ENCODE measurements around the gene ETF1. TPM values are rescaled to one million over a fixed set of nuclear protein-coding genes. Genes with fewer than 3 reads are reported as not detected.

The ETF1 gene
- total RNA-seq, 1 donor from 2014 or later = 153 TPM

DNA sequence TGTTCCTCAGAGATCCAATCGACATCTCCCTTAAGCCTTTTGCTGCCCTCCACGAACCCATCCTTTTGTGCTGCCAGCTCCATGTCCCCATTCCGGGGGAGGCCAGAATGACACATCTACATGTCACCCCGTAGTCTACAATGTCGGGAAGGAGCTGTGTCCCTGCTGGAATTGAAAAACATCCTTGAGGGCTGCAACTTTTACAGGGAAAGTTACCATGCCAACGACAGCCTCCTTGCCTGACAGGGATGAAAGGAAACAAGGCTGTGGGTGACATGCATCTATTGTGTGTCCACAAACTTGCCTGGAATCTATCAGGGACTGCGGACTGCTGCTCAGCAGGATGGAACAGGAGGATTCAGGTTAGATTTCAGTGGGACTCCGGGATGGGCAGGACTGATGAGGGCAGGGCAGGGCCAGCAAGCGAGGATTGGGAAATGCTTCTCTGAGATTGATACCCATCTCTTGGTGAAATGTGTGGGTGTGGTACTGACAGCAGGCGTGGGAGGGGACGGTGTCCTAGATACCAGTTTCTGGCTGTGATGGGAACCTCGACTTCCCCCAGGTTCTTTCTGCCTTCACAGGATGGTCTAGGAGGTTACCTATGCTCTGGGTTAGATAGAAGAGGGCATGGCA lies 52.3 kb downstream of the ETF1 start:
- Histone ChIP-seq H3K9me3 (ENCODE audit: insufficient read depth, low read depth, low read length) (no peaks in the 10 kb centered on the region), H3K79me2 (ENCODE audit: insufficient read depth, low read length) (no peaks in the 10 kb centered on the region), H4K20me1 (ENCODE audit: insufficient read depth, low read length) (no peaks in the 10 kb centered on the region), H3K4me3 (ENCODE audit: insufficient read depth, low read depth, low read length) (no peak overlapping the region), H3K4me2 (ENCODE audit: low read length) (peak overlapping the region; percentile 87), H2AFZ (ENCODE audit: low read depth, low read length) (no peak overlapping the region), H3K27ac (ENCODE audit: low read depth, low read length) (no peak overlapping the region), H3K36me3 (ENCODE audit: insufficient read depth, low read length) (no peaks in the 10 kb centered on the region), H3K4me1 (ENCODE audit: insufficient read depth, low read length) (peaks cover 30% of the 10 kb centered on the region), H3K9ac (ENCODE audit: low read length) (no peak overlapping the region), H3K27me3 (ENCODE audit: insufficient read depth, low read length) (no peaks in the 10 kb centered on the region)
- Mint-ChIP-seq H3K27ac (ENCODE audit: unreplicated experiment) (no peak overlapping the region), H3K4me1 (ENCODE audit: low read depth, unreplicated experiment) (peaks cover 10% of the 10 kb centered on the region), H3K4me3 (ENCODE audit: unreplicated experiment) (peak overlapping the region; percentile 57), H3K9me3 (ENCODE audit: unreplicated experiment) (no peaks in the 10 kb centered on the region), H3K36me3 (ENCODE audit: low read depth, unreplicated experiment) (no peaks in the 10 kb centered on the region), H3K27me3 (ENCODE audit: low read depth, unreplicated experiment) (peaks cover 33% of the 10 kb centered on the region)
- FAIRE-seq (no peak), DNase-seq (ENCODE audit: low read depth) (no peak)
- no peak for TF ChIP-seq EZH2 (IDR thresholded peaks at IDR 0.05; ENCODE audit: insufficient read depth, low read length)
- TF ChIP-seq, protein P1, sequence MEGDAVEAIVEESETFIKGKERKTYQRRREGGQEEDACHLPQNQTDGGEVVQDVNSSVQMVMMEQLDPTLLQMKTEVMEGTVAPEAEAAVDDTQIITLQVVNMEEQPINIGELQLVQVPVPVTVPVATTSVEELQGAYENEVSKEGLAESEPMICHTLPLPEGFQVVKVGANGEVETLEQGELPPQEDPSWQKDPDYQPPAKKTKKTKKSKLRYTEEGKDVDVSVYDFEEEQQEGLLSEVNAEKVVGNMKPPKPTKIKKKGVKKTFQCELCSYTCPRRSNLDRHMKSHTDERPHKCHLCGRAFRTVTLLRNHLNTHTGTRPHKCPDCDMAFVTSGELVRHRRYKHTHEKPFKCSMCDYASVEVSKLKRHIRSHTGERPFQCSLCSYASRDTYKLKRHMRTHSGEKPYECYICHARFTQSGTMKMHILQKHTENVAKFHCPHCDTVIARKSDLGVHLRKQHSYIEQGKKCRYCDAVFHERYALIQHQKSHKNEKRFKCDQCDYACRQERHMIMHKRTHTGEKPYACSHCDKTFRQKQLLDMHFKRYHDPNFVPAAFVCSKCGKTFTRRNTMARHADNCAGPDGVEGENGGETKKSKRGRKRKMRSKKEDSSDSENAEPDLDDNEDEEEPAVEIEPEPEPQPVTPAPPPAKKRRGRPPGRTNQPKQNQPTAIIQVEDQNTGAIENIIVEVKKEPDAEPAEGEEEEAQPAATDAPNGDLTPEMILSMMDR (IDR thresholded peaks at IDR 0.05; ENCODE audit: insufficient read depth, low read depth, low read length) = no peak

GRCh38 chr5:138489683-138490061 lies 53.4 kb downstream of the ETF1 start:
- no peak for FAIRE-seq
- no peak overlapping the region for H3K4me3 ChIP-seq (ENCODE audit: insufficient read depth, low read depth, low read length)
- Mint-ChIP-seq H3K27me3 (ENCODE audit: low read depth, unreplicated experiment) (peaks cover 38% of the 10 kb centered on the region), H3K36me3 (ENCODE audit: low read depth, unreplicated experiment) (no peaks in the 10 kb centered on the region), H3K4me3 (ENCODE audit: unreplicated experiment) (no peak overlapping the region), H3K9me3 (ENCODE audit: unreplicated experiment) (no peaks in the 10 kb centered on the region), H3K27ac (ENCODE audit: unreplicated experiment) (no peak overlapping the region), H3K4me1 (ENCODE audit: low read depth, unreplicated experiment) (peaks cover 6% of the 10 kb centered on the region)
- H4K20me1 ChIP-seq (ENCODE audit: insufficient read depth, low read length) = no peaks in the 10 kb centered on the region
- H3K36me3 ChIP-seq (ENCODE audit: insufficient read depth, low read length) = no peaks in the 10 kb centered on the region
- H3K27me3 ChIP-seq (ENCODE audit: insufficient read depth, low read length) = no peaks in the 10 kb centered on the region
- H3K4me2 ChIP-seq (ENCODE audit: low read length) = no peak overlapping the region
- no peaks in the 10 kb centered on the region for H3K79me2 ChIP-seq (ENCODE audit: insufficient read depth, low read length)
- H2AFZ ChIP-seq (ENCODE audit: low read depth, low read length) = no peak overlapping the region
- H3K27ac ChIP-seq (ENCODE audit: low read depth, low read length) = no peak overlapping the region
- H3K4me1 ChIP-seq (ENCODE audit: insufficient read depth, low read length) = peaks cover 30% of the 10 kb centered on the region
- no peak for DNase-seq (ENCODE audit: low read depth)
- no peaks in the 10 kb centered on the region for H3K9me3 ChIP-seq (ENCODE audit: insufficient read depth, low read depth, low read length)
- TF ChIP-seq, protein P1 (IDR thresholded peaks at IDR 0.05; ENCODE audit: insufficient read depth, low read depth, low read length) = no peak
- TF ChIP-seq EZH2 (IDR thresholded peaks at IDR 0.05; ENCODE audit: insufficient read depth, low read length) = no peak
- no peak overlapping the region for H3K9ac ChIP-seq (ENCODE audit: low read length)

GRCh38 chr5:138488481-138488945 lies 54.5 kb downstream of the ETF1 start:
- Mint-ChIP-seq H3K4me3 (ENCODE audit: unreplicated experiment) (peak overlapping the region; percentile 50), H3K9me3 (ENCODE audit: unreplicated experiment) (no peaks in the 10 kb centered on the region), H3K4me1 (ENCODE audit: low read depth, unreplicated experiment) (peaks cover 6% of the 10 kb centered on the region), H3K27ac (ENCODE audit: unreplicated experiment) (no peak overlapping the region), H3K36me3 (ENCODE audit: low read depth, unreplicated experiment) (no peaks in the 10 kb centered on the region), H3K27me3 (ENCODE audit: low read depth, unreplicated experiment) (peaks cover 40% of the 10 kb centered on the region)
- Histone ChIP-seq H3K4me3 (ENCODE audit: insufficient read depth, low read depth, low read length) (no peak overlapping the region), H3K27me3 (ENCODE audit: insufficient read depth, low read length) (no peaks in the 10 kb centered on the region), H3K27ac (ENCODE audit: low read depth, low read length) (no peak overlapping the region), H3K4me2 (ENCODE audit: low read length) (peak overlapping the region; percentile 2), H3K4me1 (ENCODE audit: insufficient read depth, low read length) (peaks cover 30% of the 10 kb centered on the region), H3K36me3 (ENCODE audit: insufficient read depth, low read length) (no peaks in the 10 kb centered on the region), H4K20me1 (ENCODE audit: insufficient read depth, low read length) (no peaks in the 10 kb centered on the region), H3K79me2 (ENCODE audit: insufficient read depth, low read length) (no peaks in the 10 kb centered on the region), H3K9ac (ENCODE audit: low read length) (no peak overlapping the region), H2AFZ (ENCODE audit: low read depth, low read length) (no peak overlapping the region), H3K9me3 (ENCODE audit: insufficient read depth, low read depth, low read length) (no peaks in the 10 kb centered on the region)
- no peak for TF ChIP-seq EZH2 (IDR thresholded peaks at IDR 0.05; ENCODE audit: insufficient read depth, low read length)
- TF ChIP-seq, protein P1 (IDR thresholded peaks at IDR 0.05; ENCODE audit: insufficient read depth, low read depth, low read length) = no peak
- DNase-seq (ENCODE audit: low read depth) = peak; percentile 73
- no peak for FAIRE-seq

All from astrocyte (in vitro differentiated cells and primary cell).